Measurements from ENCODE around the gene CSRNP3. TPM values are rescaled to one million over a fixed set of nuclear protein-coding genes. Genes with fewer than 3 reads are reported as not detected.

CSRNP3 gene
- polyA plus RNA-seq, 1 experiment = 0.25 TPM

- no peak for DNase-seq (ENCODE audit: low read depth, low spot score)
- Histone ChIP-seq H3K4me3 (ENCODE audit: low read depth, low read length) (no peak overlapping the region), H3K9me3 (ENCODE audit: control insufficient read depth, insufficient read depth, low read length) (no peaks in the 10 kb centered on the region), H3K27ac (ENCODE audit: low read depth, low read length) (no peak overlapping the region), H3K27me3 (ENCODE audit: control insufficient read depth, insufficient read depth, low read length) (no peaks in the 10 kb centered on the region)
- ChIA-PET CTCF (no interaction called here), POLR2A (no interaction called here)
- no peak for TF ChIP-seq CTCF (IDR thresholded peaks at IDR 0.05; ENCODE audit: low read depth, low read length)
Observed at GRCh38 chr2:165450156-165450555, 19.3 kb upstream of the CSRNP3 start.

DNA sequence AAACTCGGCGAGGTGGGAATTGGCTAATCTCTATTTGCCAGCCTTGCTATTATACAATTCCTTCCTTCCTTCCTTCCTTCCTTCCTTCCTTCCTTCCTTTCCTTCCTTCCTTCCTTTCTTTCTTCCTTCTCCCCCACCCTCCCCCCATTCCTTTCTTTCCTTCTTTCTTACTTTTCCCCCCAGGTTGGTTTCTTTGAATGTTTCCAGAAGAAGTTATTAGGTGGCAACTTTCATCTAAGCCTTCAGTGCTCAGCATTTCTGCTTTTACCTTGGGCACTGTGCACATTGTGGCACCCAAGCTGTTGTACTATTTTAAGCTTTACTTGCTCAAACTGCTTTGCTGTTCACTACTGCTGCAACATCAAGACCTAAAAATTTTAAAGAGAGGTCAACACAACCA lies 17.2 kb upstream of the CSRNP3 start:
- no peak for DNase-seq (ENCODE audit: low read depth, low spot score)
- H3K27ac ChIP-seq (ENCODE audit: low read depth, low read length) = no peak overlapping the region
- TF ChIP-seq CTCF (IDR thresholded peaks at IDR 0.05; ENCODE audit: low read depth, low read length) = no peak
- H3K27me3 ChIP-seq (ENCODE audit: control insufficient read depth, insufficient read depth, low read length) = no peaks in the 10 kb centered on the region
- CTCF ChIA-PET = no interaction called here
- H3K9me3 ChIP-seq (ENCODE audit: control insufficient read depth, insufficient read depth, low read length) = no peaks in the 10 kb centered on the region
- H3K4me3 ChIP-seq (ENCODE audit: low read depth, low read length) = no peak overlapping the region
- POLR2A ChIA-PET = no interaction called here

DNA sequence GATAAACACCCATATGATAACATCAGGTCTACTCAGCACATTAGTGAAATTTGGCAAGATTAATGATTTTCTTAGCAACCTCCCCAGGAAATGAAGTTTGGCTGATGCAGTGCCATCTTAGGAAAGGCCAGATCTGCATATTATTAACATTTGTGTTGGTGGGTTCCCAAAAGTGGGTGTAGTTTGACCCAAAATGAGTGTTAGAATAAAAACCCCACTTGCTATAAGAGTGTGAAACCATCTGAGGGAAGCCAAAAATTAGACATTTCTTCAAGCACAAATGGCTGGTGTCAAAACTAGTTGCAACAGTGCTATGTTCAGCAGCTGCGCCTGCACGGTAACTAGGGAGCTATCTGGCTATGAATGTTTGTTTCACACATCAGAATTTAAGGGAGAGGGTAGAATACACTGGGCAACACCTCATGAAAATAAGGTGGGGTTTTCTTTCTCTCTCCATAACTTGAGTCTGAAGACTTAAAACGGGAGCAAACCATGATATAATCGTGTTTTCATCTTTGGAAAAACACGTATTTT lies 15.9 kb upstream of the CSRNP3 start:
- Histone ChIP-seq H3K9me3 (ENCODE audit: control insufficient read depth, insufficient read depth, low read length) (no peaks in the 10 kb centered on the region), H3K27ac (ENCODE audit: low read depth, low read length) (no peak overlapping the region), H3K27me3 (ENCODE audit: control insufficient read depth, insufficient read depth, low read length) (no peaks in the 10 kb centered on the region), H3K4me3 (ENCODE audit: low read depth, low read length) (no peak overlapping the region)
- no peak for DNase-seq (ENCODE audit: low read depth, low spot score)
- POLR2A ChIA-PET = no interaction called here
- no peak for TF ChIP-seq CTCF (IDR thresholded peaks at IDR 0.05; ENCODE audit: low read depth, low read length)
- CTCF ChIA-PET = no interaction called here

DNA sequence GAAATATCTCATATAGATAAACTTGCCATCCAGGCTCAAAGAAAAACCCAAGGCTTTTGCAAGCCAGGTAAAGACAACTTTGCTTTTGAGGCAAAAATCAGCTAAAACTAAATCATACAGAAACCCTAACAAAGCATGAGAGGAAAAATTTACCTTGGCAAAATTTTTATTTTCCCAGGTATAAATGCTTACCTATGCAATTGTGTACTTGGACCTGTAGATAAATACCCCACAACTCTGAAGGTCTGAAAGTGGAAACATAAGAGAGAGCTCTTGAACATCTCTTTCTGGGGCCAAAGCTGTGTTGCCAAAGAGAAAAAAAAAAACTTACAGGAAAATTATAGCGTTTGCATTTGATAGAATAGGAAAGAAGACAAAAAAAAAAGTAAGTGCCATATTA lies 14.6 kb upstream of the CSRNP3 start:
- Histone ChIP-seq H3K9me3 (ENCODE audit: control insufficient read depth, insufficient read depth, low read length) (no peaks in the 10 kb centered on the region), H3K4me3 (ENCODE audit: low read depth, low read length) (no peak overlapping the region), H3K27me3 (ENCODE audit: control insufficient read depth, insufficient read depth, low read length) (no peaks in the 10 kb centered on the region), H3K27ac (ENCODE audit: low read depth, low read length) (no peak overlapping the region)
- no peak for TF ChIP-seq CTCF (IDR thresholded peaks at IDR 0.05; ENCODE audit: low read depth, low read length)
- POLR2A ChIA-PET = no interaction called here
- DNase-seq (ENCODE audit: low read depth, low spot score) = no peak
- CTCF ChIA-PET = no interaction called here

DNA sequence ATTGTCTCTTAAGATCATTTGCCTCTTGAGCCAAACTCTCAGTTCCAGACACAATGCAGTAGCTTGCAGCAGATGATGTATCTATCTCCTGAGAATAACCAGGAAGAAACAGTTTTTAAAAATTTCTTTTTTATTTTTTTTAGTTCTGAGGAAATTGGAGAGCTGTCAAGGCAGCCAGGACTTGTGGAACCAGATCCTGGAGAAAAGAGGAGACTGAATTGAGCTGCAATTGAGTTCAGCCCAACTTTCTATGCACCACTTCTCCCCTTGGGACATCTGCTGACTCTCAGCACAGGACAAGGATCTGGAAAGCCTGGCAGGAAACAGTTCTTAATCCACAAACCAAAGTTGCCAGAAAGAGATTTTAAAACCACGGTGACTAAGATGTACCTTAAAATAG lies 13.5 kb upstream of the CSRNP3 start:
- Histone ChIP-seq H3K9me3 (ENCODE audit: control insufficient read depth, insufficient read depth, low read length) (no peaks in the 10 kb centered on the region), H3K27me3 (ENCODE audit: control insufficient read depth, insufficient read depth, low read length) (no peaks in the 10 kb centered on the region), H3K4me3 (ENCODE audit: low read depth, low read length) (no peak overlapping the region), H3K27ac (ENCODE audit: low read depth, low read length) (no peak overlapping the region)
- CTCF ChIA-PET = no interaction called here
- no peak for DNase-seq (ENCODE audit: low read depth, low spot score)
- POLR2A ChIA-PET = no interaction called here
- no peak for TF ChIP-seq CTCF (IDR thresholded peaks at IDR 0.05; ENCODE audit: low read depth, low read length)
